WERI-Rb-1 (cell line): ENCODE data around the gene RHOT2.

Experiments
- DNase-seq: peaks from one replicate; pipeline ENCODE4 v3.0.0-alpha.2; 2020
- H3K27ac ChIP-seq: fragments of 250-450 bp; sonication (Bioruptor Pico); 2 replicates; pipeline ENCODE4 v1.5.1; 2020; ENCODE audit warnings: mild to moderate bottlenecking, moderate library complexity
- H3K27me3 ChIP-seq: fragments of 250-450 bp; sonication (Bioruptor Pico); 2 replicates; pipeline ENCODE4 v1.5.1; 2021; ENCODE audit warnings: mild to moderate bottlenecking, low read depth, moderate library complexity; ENCODE audit not compliant: insufficient read depth, severe bottlenecking
- H3K36me3 ChIP-seq: fragments of 250-450 bp; sonication (Bioruptor Pico); 2 replicates; pipeline ENCODE4 v1.5.1; 2020; ENCODE audit warnings: mild to moderate bottlenecking, moderate library complexity
- H3K4me3 ChIP-seq: 2 replicates; pipeline ENCODE4 v1.5.1; 2011; ENCODE audit warnings: low read depth, mild to moderate bottlenecking, control low read depth, low read length
- H3K9me3 ChIP-seq: fragments of 250-450 bp; sonication (Bioruptor Pico); 2 replicates; pipeline ENCODE4 v1.5.1; 2021; ENCODE audit warnings: mild to moderate bottlenecking, moderate library complexity; ENCODE audit not compliant: severe bottlenecking
- TF ChIP-seq, protein P1 (sequence below): IDR thresholded peaks from 2 replicates; pipeline ENCODE4 v1.5.1; 2011; ENCODE audit warnings: low read depth, mild to moderate bottlenecking, control low read depth, inconsistent platforms, low read length

The RHOT2 gene

DNA sequence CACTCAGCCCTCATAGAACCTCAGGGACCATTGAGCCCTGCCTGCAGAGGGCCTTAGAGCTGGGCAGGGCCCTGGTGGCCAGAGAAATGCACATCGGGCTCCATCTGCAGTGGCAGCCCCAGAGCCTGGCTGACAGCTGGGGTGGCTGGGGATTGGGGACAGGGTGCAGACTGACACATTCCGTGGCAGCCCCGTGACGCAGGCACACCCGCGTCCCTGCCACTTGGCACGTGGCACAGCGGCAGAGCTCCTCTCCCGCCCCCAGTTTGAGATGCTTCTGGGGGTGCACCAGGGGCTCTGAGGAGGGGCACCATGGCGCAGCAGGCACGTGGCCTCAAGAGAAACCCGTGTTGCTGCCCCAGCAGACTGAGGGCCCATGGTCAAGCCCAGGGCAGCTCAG is 35.5 kb downstream of the RHOT2 start:
- H3K27me3 ChIP-seq, result peaks cover 4% of the 10 kb centered on the region
- no peak overlapping the region for H3K27ac ChIP-seq
- H3K36me3 ChIP-seq, result peaks cover 18% of the 10 kb centered on the region
- no peak overlapping the region for H3K4me3 ChIP-seq
- H3K9me3 ChIP-seq, result no peaks in the 10 kb centered on the region
- DNase-seq, result no peak
- TF ChIP-seq, protein P1, sequence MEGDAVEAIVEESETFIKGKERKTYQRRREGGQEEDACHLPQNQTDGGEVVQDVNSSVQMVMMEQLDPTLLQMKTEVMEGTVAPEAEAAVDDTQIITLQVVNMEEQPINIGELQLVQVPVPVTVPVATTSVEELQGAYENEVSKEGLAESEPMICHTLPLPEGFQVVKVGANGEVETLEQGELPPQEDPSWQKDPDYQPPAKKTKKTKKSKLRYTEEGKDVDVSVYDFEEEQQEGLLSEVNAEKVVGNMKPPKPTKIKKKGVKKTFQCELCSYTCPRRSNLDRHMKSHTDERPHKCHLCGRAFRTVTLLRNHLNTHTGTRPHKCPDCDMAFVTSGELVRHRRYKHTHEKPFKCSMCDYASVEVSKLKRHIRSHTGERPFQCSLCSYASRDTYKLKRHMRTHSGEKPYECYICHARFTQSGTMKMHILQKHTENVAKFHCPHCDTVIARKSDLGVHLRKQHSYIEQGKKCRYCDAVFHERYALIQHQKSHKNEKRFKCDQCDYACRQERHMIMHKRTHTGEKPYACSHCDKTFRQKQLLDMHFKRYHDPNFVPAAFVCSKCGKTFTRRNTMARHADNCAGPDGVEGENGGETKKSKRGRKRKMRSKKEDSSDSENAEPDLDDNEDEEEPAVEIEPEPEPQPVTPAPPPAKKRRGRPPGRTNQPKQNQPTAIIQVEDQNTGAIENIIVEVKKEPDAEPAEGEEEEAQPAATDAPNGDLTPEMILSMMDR, result no peak

DNA sequence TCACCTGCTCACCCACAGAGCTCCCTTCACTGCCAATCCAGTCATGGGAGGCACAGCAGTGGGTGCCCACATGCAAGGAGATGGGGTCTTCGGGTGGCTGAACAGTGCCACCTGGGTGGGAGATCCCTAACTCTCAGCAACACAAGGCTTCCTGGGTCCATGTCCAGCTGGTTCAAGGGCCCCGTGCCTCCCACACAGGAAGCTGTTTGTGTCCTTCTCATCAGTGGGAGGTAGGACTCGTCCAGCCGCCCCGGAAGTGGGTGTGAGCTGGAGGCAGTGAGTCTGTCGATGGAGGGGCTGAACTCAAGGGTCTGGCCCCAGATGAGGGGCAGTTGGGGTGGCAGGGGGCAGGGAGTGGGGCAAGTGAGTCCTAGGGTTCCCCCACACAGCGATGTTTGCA is 36.1 kb downstream of the RHOT2 start:
- Histone ChIP-seq H3K27ac (peak overlapping the region; percentile 91), H3K36me3 (peaks cover 16% of the 10 kb centered on the region), H3K4me3 (peak overlapping the region; percentile 88), H3K9me3 (no peaks in the 10 kb centered on the region), H3K27me3 (peaks cover 5% of the 10 kb centered on the region)
- TF ChIP-seq, protein P1, result no peak
- DNase-seq, result no peak

DNA sequence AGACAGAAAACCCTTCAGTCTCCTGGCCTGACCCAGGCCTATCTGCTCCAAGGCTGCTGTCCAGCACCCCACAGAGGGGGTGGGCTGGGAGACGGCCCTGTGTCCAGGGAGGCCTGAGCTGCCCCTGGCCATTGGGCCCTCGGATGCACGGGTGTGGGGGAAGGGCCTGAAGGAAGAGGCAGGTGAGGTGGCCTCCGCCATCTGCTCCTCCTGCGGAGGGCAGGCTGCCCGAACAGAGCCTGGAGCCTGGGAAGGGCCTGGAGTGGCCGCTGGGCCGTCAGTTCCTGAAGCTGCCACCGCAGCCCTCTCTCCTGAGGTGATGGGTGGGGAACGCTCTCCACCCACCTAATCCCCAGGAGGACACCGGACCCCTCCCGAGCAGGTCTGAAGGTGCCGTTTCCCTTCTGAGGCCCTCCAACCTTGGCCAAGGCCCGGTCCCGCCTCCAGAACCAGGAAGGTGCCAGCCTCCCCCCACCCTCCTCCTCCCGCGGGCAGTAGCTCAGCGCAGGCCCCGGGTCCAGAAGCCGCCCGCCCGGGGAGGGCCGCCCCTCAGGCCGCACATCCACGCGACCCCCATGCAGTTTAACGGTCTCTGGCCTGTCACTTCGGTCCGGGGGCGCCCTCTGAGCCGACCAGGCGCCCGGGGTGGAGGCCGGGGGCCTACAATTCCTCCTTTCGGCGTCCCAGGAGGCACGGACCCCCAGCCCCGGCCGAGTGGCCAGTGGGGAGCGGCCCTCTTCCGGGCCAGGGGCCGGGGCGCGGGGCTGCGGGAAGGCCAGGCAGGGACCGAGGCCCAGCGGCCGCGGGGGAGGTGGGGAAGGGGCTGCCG is 36.8 kb downstream of the RHOT2 start:
- Histone ChIP-seq H3K27me3 (peaks cover 12% of the 10 kb centered on the region), H3K27ac (peak overlapping the region; percentile 91), H3K9me3 (no peaks in the 10 kb centered on the region), H3K4me3 (peak overlapping the region; percentile 88), H3K36me3 (peaks cover 15% of the 10 kb centered on the region)
- TF ChIP-seq, protein P1, result no peak
- DNase-seq, result peak; percentile 77

DNA sequence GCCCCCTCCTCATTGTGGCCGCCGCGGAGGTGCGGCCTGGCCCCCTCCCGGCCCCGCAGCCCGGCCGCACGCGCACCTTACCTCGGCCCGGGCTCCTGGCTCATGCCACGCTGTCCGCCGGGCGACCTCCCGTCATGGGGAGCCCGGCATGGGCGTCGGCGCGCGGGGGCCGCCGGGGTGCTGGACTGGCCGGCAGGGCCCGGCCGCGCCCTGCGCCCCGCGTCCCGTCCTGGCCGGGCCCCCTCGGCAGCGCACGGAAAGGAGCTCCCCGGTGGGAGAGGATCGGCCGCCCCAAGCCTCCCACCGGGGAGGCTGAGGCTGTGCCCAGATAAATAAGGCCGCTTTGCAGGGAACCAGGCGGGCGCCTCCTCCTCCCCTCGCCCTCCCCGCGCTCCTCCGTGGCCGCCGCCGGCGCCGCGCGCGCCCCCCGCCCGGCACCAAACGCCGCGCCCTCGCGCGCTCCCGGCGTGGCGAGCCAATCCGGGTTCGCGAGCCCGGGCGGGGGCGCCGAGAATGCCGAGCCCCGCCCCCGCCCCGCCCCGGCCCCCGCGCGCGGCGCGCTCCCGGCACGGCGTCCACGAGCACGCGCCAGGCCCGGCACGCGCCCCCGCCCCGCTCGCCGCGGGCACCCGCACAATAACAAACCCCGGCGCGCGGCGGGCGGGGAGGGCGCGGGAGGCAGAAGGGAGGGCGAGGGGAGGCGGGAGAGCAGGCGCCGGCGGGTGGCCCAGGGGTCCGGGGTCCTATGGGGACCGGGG is 37.7 kb downstream of the RHOT2 start, which contains the start of gene FBXL16:
Gene FBXL16 (minus strand): TSS at position 371 of the 758 bp plus-strand sequence. CDS start 8,396 bp downstream, outside the sequence.
- Histone ChIP-seq H3K4me3 (peak within 1 kb of the TSS; percentile 88), H3K36me3 (peaks cover 15% of the 10 kb centered on the region), H3K27ac (peak within 1 kb of the TSS; percentile 91), H3K27me3 (peaks cover 12% of the 10 kb centered on the region), H3K9me3 (no peaks in the 10 kb centered on the region)
- TF ChIP-seq, protein P1, result no peak
- DNase-seq, result peak; percentile 71

DNA sequence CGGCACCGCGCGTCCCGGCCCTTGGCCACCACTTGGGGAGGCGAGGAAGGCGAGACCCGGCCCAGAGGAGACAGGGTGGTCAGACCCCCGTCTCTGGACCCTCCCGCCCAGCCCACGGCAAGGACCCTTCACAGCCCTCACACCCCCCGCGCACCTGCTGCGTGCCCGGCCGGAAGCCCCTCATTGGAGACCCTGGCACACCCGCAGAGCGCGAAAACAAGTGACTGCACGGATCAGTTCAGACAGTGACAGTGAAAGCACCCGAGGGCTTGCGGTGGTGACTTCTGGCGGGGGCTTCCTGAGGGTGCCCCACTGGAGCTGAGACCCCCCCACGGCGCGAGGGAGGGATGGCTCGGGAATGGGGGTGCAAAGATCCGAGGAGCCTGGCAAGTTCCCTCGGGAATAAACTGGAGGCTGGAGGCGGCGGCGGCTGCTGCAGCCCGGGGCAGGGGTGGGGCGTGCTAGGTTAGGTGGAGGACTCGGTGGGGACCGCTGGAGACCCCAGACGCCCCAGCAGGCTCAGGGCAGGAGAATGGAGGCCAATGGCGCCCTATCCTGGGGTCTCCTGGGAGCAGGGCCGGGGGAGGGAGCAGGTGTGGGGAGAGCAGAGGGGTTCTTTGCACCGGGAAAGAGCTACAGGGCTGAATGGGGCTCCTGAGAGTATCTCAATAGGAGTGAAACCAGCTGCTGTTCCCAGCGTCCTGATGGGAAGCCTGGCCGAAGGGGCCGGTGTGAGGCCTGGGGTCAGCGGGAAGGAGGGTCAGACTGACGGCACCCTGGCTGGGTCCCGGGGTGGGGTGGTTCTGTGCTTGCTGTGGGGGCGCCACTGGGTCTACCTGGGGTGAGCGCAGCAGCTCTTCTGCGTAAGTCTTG is 38.5 kb downstream of the RHOT2 start:
- Histone ChIP-seq H3K27me3 (peaks cover 15% of the 10 kb centered on the region), H3K36me3 (peaks cover 15% of the 10 kb centered on the region), H3K9me3 (no peaks in the 10 kb centered on the region), H3K27ac (peak overlapping the region; percentile 33; the same call in 1 of the 2 replicates), H3K4me3 (peak overlapping the region; percentile 52)
- TF ChIP-seq, protein P1, result no peak
- DNase-seq, result no peak
